DOHH2 (cell line): ENCODE data around the gene DNASE1L2.

Experiments
- CTCF ChIP-seq: fragments of 200-600 bp; sonication (generic); IDR thresholded peaks from one replicate; pipeline ENCODE4 v1.5.1; 2014; ENCODE audit warnings: antibody characterized with exemption, mild to moderate bottlenecking, low read depth, low read length; ENCODE audit not compliant: poor library complexity, severe bottlenecking
- EZH2phosphoT487 ChIP-seq: fragments of 200-600 bp; sonication (generic); IDR thresholded peaks from 2 replicates; pipeline ENCODE4 v1.6.1; 2017; ENCODE audit warnings: borderline replicate concordance, mild to moderate bottlenecking, antibody characterized with exemption, low read length, moderate library complexity, mixed read lengths

- no peak for TF ChIP-seq CTCF
- TF ChIP-seq EZH2phosphoT487: no peak
Observed at GRCh38 chr16:2187212-2187611, 49.0 kb upstream of the DNASE1L2 start.
